H1 (cell line): ENCODE results near the gene PAXIP1. TPM values are rescaled to one million over a fixed set of nuclear protein-coding genes. Genes with fewer than 3 reads are reported as not detected.

Experiments used
- CTCF ChIA-PET: fragments of 300-600 bp; sonication (Branson Sonifier 250); formaldehyde crosslinking; loops from one replicate; lab custom pipeline; 2021; ENCODE audit not compliant: partially characterized antibody; lab: Charles Lee
- POLR2A ChIA-PET: fragments of 300-600 bp; sonication (Branson Sonifier 250); formaldehyde crosslinking; loops from one replicate; lab custom pipeline; 2021; ENCODE audit warnings: inconsistent platforms; ENCODE audit not compliant: partially characterized antibody; lab: Charles Lee
- DNase-seq, 2 experiments: peaks; one replicate each; pipeline versions ENCODE4 v3.0.0 to v3.0.0-alpha.2; 2010 to 2022; ENCODE audit warnings: low spot score in 2 of 2, low read depth in 1 of 2, mixed read lengths in 1 of 2
- FAIRE-seq: peaks from 2 replicates; lab custom pipeline; 2011; peaks lifted over from hg19 to GRCh38; lab: Jason Lieb, UNC
- H2AFZ ChIP-seq: 2 replicates; pipeline ENCODE4 v1.8.1; 2012; ENCODE audit warnings: low read length, inconsistent platforms
- H2AK5ac ChIP-seq: 2 replicates; pipeline ENCODE4 v1.6.1; 2013; ENCODE audit warnings: low read depth, low read length
- H2BK120ac ChIP-seq: replicated peaks from 2 replicates; pipeline ENCODE3; 2013; ENCODE audit warnings: low read depth, low read length, inconsistent platforms
- H2BK12ac ChIP-seq: 2 replicates; pipeline ENCODE4 v1.6.1; 2013; ENCODE audit warnings: low read depth, low read length
- H2BK15ac ChIP-seq: 2 replicates; pipeline ENCODE4 v1.6.1; 2013; ENCODE audit warnings: low read length
- H2BK20ac ChIP-seq: 2 replicates; pipeline ENCODE4 v1.6.1; 2013; ENCODE audit warnings: low read length
- H2BK5ac ChIP-seq: 2 replicates; pipeline ENCODE4 v1.6.1; 2013; ENCODE audit warnings: low read depth, low read length
- H3K14ac ChIP-seq: 2 replicates; pipeline ENCODE4 v1.6.1; 2013; ENCODE audit warnings: inconsistent platforms; ENCODE audit not compliant: insufficient read length
- H3K18ac ChIP-seq: 2 replicates; pipeline ENCODE4 v1.6.1; 2013; ENCODE audit warnings: low read length; ENCODE audit errors: extremely low read depth
- H3K23ac ChIP-seq: 2 replicates; pipeline ENCODE4 v1.6.1; 2013; ENCODE audit warnings: inconsistent platforms; ENCODE audit not compliant: insufficient read length
- H3K23me2 ChIP-seq: 2 replicates; pipeline ENCODE4 v1.6.1; 2013; ENCODE audit warnings: low read depth, low read length
- H3K27ac ChIP-seq: 2 replicates; pipeline ENCODE4 v1.6.1; 2011; ENCODE audit warnings: low read depth, low read length, inconsistent platforms
- H3K27me3 ChIP-seq, 4 experiments: replicated peaks in 1 of 4; 1 replicate in 1 of 4; 2 replicates in 3 of 4; pipeline versions ENCODE4 v1.6.1 to v1.8.1; 2011 to 2013; ENCODE audit warnings: low read length in 3 of 4, mild to moderate bottlenecking in 3 of 4, inconsistent platforms in 2 of 4, mixed read lengths in 2 of 4, moderate library complexity in 1 of 4; ENCODE audit not compliant: control insufficient read depth in 3 of 4, insufficient read depth in 3 of 4; ENCODE audit errors: extremely low read depth in 1 of 4
- H3K36me3 ChIP-seq, 4 experiments: 2 replicates each; pipeline versions ENCODE4 v1.6.1 to v1.8.1; 2011 to 2013; ENCODE audit warnings: mild to moderate bottlenecking in 4 of 4, low read length in 3 of 4, moderate library complexity in 2 of 4, control low read depth in 1 of 4, inconsistent platforms in 1 of 4; ENCODE audit not compliant: insufficient read depth in 4 of 4, control insufficient read depth in 2 of 4
- H3K4ac ChIP-seq: replicated peaks from 2 replicates; pipeline ENCODE3; 2013; ENCODE audit warnings: low read length, low read depth, mixed read lengths, inconsistent platforms; ENCODE audit not compliant: insufficient read length
- H3K4me1 ChIP-seq, 4 experiments: replicated peaks in 1 of 4; 1 replicate in 1 of 4; 2 replicates in 3 of 4; pipeline versions ENCODE4 v1.6.1 to v1.8.1; 2011 to 2013; ENCODE audit warnings: low read length in 3 of 4, inconsistent platforms in 2 of 4, mixed read lengths in 1 of 4; ENCODE audit not compliant: insufficient read depth in 4 of 4, control insufficient read depth in 3 of 4
- H3K4me2 ChIP-seq, 2 experiments: 2 replicates each; pipeline versions ENCODE4 v1.6.1 to v1.8.1; 2011 to 2013; ENCODE audit warnings: low read depth in 2 of 2, low read length in 2 of 2, control low read depth in 1 of 2, inconsistent platforms in 1 of 2, mild to moderate bottlenecking in 1 of 2; ENCODE audit not compliant: insufficient read depth in 1 of 2
- H3K4me3 ChIP-seq, 4 experiments: fragments of 200-600, 300-600 bp in 1 of 4; sonication (generic), shearing (Covaris generic), sonication (Bioruptor Twin) in 1 of 4; 2 replicates each; pipeline versions ENCODE4 v1.5.1 to v1.8.1; 2011 to 2016; ENCODE audit warnings: low read length in 4 of 4, low read depth in 3 of 4, control low read depth in 2 of 4, inconsistent platforms in 2 of 4, mild to moderate bottlenecking in 2 of 4, mixed read lengths in 1 of 4, moderate library complexity in 1 of 4; ENCODE audit not compliant: insufficient read depth in 2 of 4; ENCODE audit errors: extremely low read depth in 1 of 4
- H3K56ac ChIP-seq: replicated peaks from 2 replicates; pipeline ENCODE3; 2013; ENCODE audit warnings: low read depth, mild to moderate bottlenecking, mixed read lengths, low read length, inconsistent platforms; ENCODE audit not compliant: insufficient read length
- H3K79me1 ChIP-seq: 2 replicates; pipeline ENCODE4 v1.6.1; 2013; ENCODE audit warnings: low read depth, low read length, control low read depth
- H3K79me2 ChIP-seq, 2 experiments: 2 replicates each; pipeline versions ENCODE4 v1.6.1 to v1.8.1; 2012 to 2013; ENCODE audit warnings: low read length in 2 of 2, mild to moderate bottlenecking in 2 of 2, inconsistent platforms in 1 of 2; ENCODE audit not compliant: insufficient read depth in 2 of 2, control insufficient read depth in 1 of 2
- H3K9ac ChIP-seq, 4 experiments: replicated peaks in 1 of 4; 1 replicate in 1 of 4; 2 replicates in 3 of 4; pipeline versions ENCODE4 v1.6.1 to v1.8.1; 2011 to 2013; ENCODE audit warnings: low read depth in 3 of 4, low read length in 3 of 4, control low read depth in 2 of 4, mild to moderate bottlenecking in 2 of 4, moderate library complexity in 2 of 4, inconsistent platforms in 1 of 4; ENCODE audit errors: extremely low read depth in 1 of 4
- H3K9me3 ChIP-seq, 2 experiments: 2 replicates each; pipeline versions ENCODE4 v1.6.1 to v1.8.1; 2012 to 2013; ENCODE audit warnings: mild to moderate bottlenecking in 2 of 2, moderate library complexity in 2 of 2, control low read depth in 1 of 2, inconsistent platforms in 1 of 2, low read depth in 1 of 2, low read length in 1 of 2, mixed read lengths in 1 of 2; ENCODE audit not compliant: insufficient read depth in 2 of 2
- H4K20me1 ChIP-seq, 2 experiments: replicated peaks in 1 of 2; 2 replicates each; pipeline versions ENCODE3 to v1.8.1; 2011 to 2013; ENCODE audit warnings: inconsistent platforms in 2 of 2, low read length in 2 of 2, mild to moderate bottlenecking in 1 of 2; ENCODE audit not compliant: insufficient read depth in 2 of 2, control insufficient read depth in 1 of 2
- H4K5ac ChIP-seq: 2 replicates; pipeline ENCODE4 v1.6.1; 2013; ENCODE audit warnings: low read length, low read depth, mixed read lengths, inconsistent platforms; ENCODE audit not compliant: insufficient read length
- H4K8ac ChIP-seq: 2 replicates; pipeline ENCODE4 v1.8.0; 2013; ENCODE audit warnings: mild to moderate bottlenecking, moderate library complexity, low read length, inconsistent platforms; ENCODE audit not compliant: insufficient read depth; ENCODE audit errors: extremely low read depth
- H4K91ac ChIP-seq: replicated peaks from 2 replicates; pipeline ENCODE3; 2013; ENCODE audit warnings: low read length, mixed read lengths, inconsistent platforms; ENCODE audit not compliant: insufficient read length
- CHD2 ChIP-seq: IDR thresholded peaks from 2 replicates; pipeline ENCODE4 v1.6.1; 2012; ENCODE audit warnings: low read length, improper control_type of control experiment
- CTCF ChIP-seq, 3 experiments: IDR thresholded peaks; 1 replicate in 2 of 3; 2 replicates in 1 of 3; pipeline versions ENCODE4 v1.5.1 to v1.6.1; 2011; ENCODE audit warnings: low read length in 3 of 3, mild to moderate bottlenecking in 3 of 3, inconsistent platforms in 2 of 3, low read depth in 1 of 3, moderate library complexity in 1 of 3; ENCODE audit not compliant: insufficient read depth in 1 of 3; ENCODE audit errors: control extremely low read depth in 1 of 3
- GTF2F1 ChIP-seq: IDR thresholded peaks from 2 replicates; pipeline ENCODE4 v1.6.1; 2012; ENCODE audit warnings: low read depth, low read length, improper control_type of control experiment, borderline replicate concordance
- HDAC2 ChIP-seq, 2 experiments: fragments of 300-600 bp in 1 of 2; sonication (generic) in 1 of 2; IDR thresholded peaks; 2 replicates each; pipeline ENCODE4 v1.6.1; 2011 to 2012; ENCODE audit warnings: low read depth in 2 of 2, low read length in 2 of 2, mild to moderate bottlenecking in 2 of 2, moderate library complexity in 2 of 2, borderline replicate concordance in 1 of 2, inconsistent platforms in 1 of 2
- MAX ChIP-seq: IDR thresholded peaks from 2 replicates; pipeline ENCODE4 v1.6.1; 2012; ENCODE audit warnings: inconsistent platforms
- RFX5 ChIP-seq: IDR thresholded peaks from 2 replicates; pipeline ENCODE4 v1.6.1; 2011; ENCODE audit warnings: low read depth, low read length, improper control_type of control experiment, borderline replicate concordance
- RNF2 ChIP-seq: fragments of 200-900, 300-1000 bp; sonication (generic); IDR thresholded peaks from 2 replicates; pipeline ENCODE4 v1.7.1; 2016; ENCODE audit warnings: borderline replicate concordance, low read depth, mild to moderate bottlenecking, antibody characterized with exemption, low read length; ENCODE audit not compliant: poor library complexity, severe bottlenecking; ENCODE audit errors: missing control alignments
- SIN3A ChIP-seq, 2 experiments: IDR thresholded peaks in 1 of 2; conservative IDR thresholded peaks in 1 of 2; 2 replicates each; pipeline ENCODE4 v1.6.1; 2011 to 2012; ENCODE audit warnings: low read length in 2 of 2, improper control_type of control experiment in 1 of 2, low read depth in 1 of 2, mild to moderate bottlenecking in 1 of 2
- SP2 ChIP-seq: IDR thresholded peaks from 2 replicates; pipeline ENCODE4 v1.6.1; 2012; ENCODE audit warnings: mild to moderate bottlenecking, low read length, inconsistent platforms
- SP4 ChIP-seq: IDR thresholded peaks from 2 replicates; pipeline ENCODE4 v1.6.1; 2012; ENCODE audit warnings: low read length, inconsistent platforms
- TBP ChIP-seq: IDR thresholded peaks from 2 replicates; pipeline ENCODE4 v1.6.1; 2011; ENCODE audit warnings: low read depth, low read length, improper control_type of control experiment
- WGBS, 2 experiments: shearing (Covaris generic) in 1 of 2; methylation state at CpG; one replicate each; pipeline versions ENCODE4 v1.1.6 to v1.1.7; 2013 to 2015; ENCODE audit warnings: low lambda C conversion rate in 2 of 2, mixed read lengths in 2 of 2, inconsistent platforms in 1 of 2, low coverage in 1 of 2, missing lambda C conversion rate in 1 of 2; ENCODE audit not compliant: insufficient replicate concordance in 2 of 2, insufficient coverage in 1 of 2, insufficient read length in 1 of 2; ENCODE audit errors: extremely low coverage in 1 of 2, missing lambda C conversion rate in 1 of 2; 5-methylcytosine and 5-hydroxymethylcytosine counted together
- polyA plus RNA-seq, 7 experiments: library from polyadenylated mRNA; depleted of rRNA in 3 of 7; stranded (reverse) in 5 of 7; unstranded in 2 of 7; fragments of >200 nt in 5 of 7; fragments of 200-250 nt in 2 of 7; gene quantifications; 1 replicate in 5 of 7; 2 replicates in 1 of 7; 4 replicates in 1 of 7; pipeline versions ENCODE4 v1.2.1 to v1.2.3, GENCODE V29; 2011 to 2013; ENCODE audit warnings: missing spikeins in 2 of 7, mixed read lengths in 2 of 7
- total RNA-seq: library from RNA; stranded (reverse); fragmentation: NEBNext Ultra II Directional; extraction: Animal tissue kit (Norgen Biotek cat#: 25700); gene quantifications from 2 replicates; pipeline ENCODE4 v1.2.1, GENCODE V29; 2021

The PAXIP1 gene
- total and polyA plus RNA-seq, 2 of the 8 experiments (the other 6 are each of a cell fraction or from before 2014, with no cell fraction given) = 32.4 to 32.8 TPM

DNA sequence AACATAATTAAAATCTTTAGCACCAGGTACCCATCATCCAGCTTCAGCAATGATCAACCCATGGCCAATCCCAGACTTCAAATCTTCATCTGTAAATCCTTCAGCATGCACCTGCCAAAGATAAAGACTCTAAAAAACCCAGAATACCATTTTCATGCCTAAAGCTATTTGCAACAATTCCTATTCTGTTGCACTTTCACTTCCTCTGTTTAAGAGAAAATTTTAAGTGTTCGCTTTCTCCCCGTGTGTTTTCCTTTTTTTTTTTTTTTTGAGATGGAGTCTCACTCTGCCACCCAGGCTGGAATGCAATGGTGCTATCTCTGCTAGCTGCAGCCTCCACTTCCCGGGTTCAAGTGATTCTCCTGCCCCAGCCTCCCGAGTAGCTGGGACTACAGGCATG, 35.4 kb upstream of the PAXIP1 start:
- H3K23ac ChIP-seq = no peak overlapping the region
- no peak overlapping the region for H2BK12ac ChIP-seq
- FAIRE-seq (no peak), DNase-seq (no peak)
- H3K56ac ChIP-seq = no peak overlapping the region
- no peak overlapping the region for H3K9ac ChIP-seq
- no peak overlapping the region for H2BK20ac ChIP-seq
- H3K79me1 ChIP-seq = no peaks in the 10 kb centered on the region
- H2BK5ac ChIP-seq = no peak overlapping the region
- H3K4ac ChIP-seq = no peak overlapping the region
- H3K9me3 ChIP-seq = no peaks in the 10 kb centered on the region; a peak in 1 of 4 replicates
- no peak overlapping the region for H2BK120ac ChIP-seq
- no peak overlapping the region for H3K18ac ChIP-seq
- CTCF ChIA-PET = no interaction called here
- no peak overlapping the region for H3K4me3 ChIP-seq
- H4K8ac ChIP-seq = no peak overlapping the region
- H3K27me3 ChIP-seq = no peaks in the 10 kb centered on the region
- H4K20me1 ChIP-seq = no peaks in the 10 kb centered on the region
- H3K4me1 ChIP-seq = no peaks in the 10 kb centered on the region
- H3K4me2 ChIP-seq = no peak overlapping the region
- no peaks in the 10 kb centered on the region for H3K36me3 ChIP-seq
- 91% methylated on average over 4 of the region's 4 CpGs; no CpG with 5 or more reads in 1 of the 2 experiments for WGBS, 2 experiments
- no peak overlapping the region for H2AFZ ChIP-seq
- H3K27ac ChIP-seq = no peak overlapping the region
- H4K5ac ChIP-seq = no peak overlapping the region
- no peaks in the 10 kb centered on the region for H3K23me2 ChIP-seq
- H2BK15ac ChIP-seq = no peak overlapping the region
- POLR2A ChIA-PET = no interaction called here
- no peak overlapping the region for H3K14ac ChIP-seq
- no peak overlapping the region for H2AK5ac ChIP-seq
- H4K91ac ChIP-seq = no peak overlapping the region
- no peaks in the 10 kb centered on the region for H3K79me2 ChIP-seq
- TF ChIP-seq SIN3A (conservative IDR thresholded peaks at IDR 0.05 in 1 of 2, IDR thresholded peaks at IDR 0.05 in 1 of 2; ENCODE audit: low read depth in 1 of 2, low read length in 2 of 2) = no peak
- no peak for TF ChIP-seq GTF2F1
- TF ChIP-seq CTCF (IDR thresholded peaks at IDR 0.05; ENCODE audit: control extremely low read depth in 1 of 3, insufficient read depth in 1 of 3, low read depth in 1 of 3, low read length in 3 of 3) = no peak
- TF ChIP-seq RFX5 = no peak
- TF ChIP-seq CHD2 = no peak
- TF ChIP-seq SP4 = no peak
- no peak for TF ChIP-seq MAX
- TF ChIP-seq SP2 = no peak
- TF ChIP-seq HDAC2 (IDR thresholded peaks at IDR 0.05; ENCODE audit: borderline replicate concordance in 1 of 2, low read depth in 2 of 2, low read length in 2 of 2) = no peak
- no peak for TF ChIP-seq RNF2
- no peak for TF ChIP-seq TBP
